Esophagus muscularis mucosa (tissue), 4 donors: ENCODE measurements around the gene ADGRL4.

Experiments
- EP300 ChIP-seq: sonication (generic); formaldehyde crosslinking; IDR thresholded peaks from one replicate; pipeline ENCODE4 v1.6.1; 2017; ENCODE audit warnings: antibody characterized with exemption
- POLR2AphosphoS5 ChIP-seq, 2 donors: sonication (generic); formaldehyde crosslinking; IDR thresholded peaks; one replicate each; pipeline ENCODE4 v1.6.1; 2017; ENCODE audit warnings: antibody characterized with exemption in 2 of 2
- TF ChIP-seq, protein P1 (sequence below), 3 experiments: fragments of 200-600 bp in 2 of 3; fragments of 450-650 bp in 1 of 3; sonication (generic) in 2 of 3; IDR thresholded peaks; one replicate each; pipeline ENCODE4 v1.5.1; 2017 to 2019; ENCODE audit warnings: antibody characterized with exemption in 3 of 3, mild to moderate bottlenecking in 2 of 3, moderate library complexity in 1 of 3

DNA sequence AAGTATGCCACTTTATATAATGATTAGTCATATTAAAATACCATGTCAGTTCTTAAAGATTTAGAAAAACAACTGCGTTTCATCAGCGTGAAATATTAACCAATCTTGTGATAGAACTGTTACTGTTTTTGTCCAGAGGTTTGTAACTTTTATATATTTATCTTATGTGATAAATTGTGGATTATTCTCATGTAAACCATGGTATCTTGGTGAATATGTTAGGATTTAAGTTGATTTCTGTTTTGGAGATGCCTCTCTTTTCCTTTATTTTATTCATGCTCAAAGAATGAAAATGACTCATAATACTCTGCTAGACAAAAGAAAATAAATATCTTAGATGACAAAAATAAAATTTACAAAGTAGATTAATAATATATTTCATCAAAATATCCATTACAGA is 88.4 kb downstream of the ADGRL4 start:
- TF ChIP-seq, protein P1, sequence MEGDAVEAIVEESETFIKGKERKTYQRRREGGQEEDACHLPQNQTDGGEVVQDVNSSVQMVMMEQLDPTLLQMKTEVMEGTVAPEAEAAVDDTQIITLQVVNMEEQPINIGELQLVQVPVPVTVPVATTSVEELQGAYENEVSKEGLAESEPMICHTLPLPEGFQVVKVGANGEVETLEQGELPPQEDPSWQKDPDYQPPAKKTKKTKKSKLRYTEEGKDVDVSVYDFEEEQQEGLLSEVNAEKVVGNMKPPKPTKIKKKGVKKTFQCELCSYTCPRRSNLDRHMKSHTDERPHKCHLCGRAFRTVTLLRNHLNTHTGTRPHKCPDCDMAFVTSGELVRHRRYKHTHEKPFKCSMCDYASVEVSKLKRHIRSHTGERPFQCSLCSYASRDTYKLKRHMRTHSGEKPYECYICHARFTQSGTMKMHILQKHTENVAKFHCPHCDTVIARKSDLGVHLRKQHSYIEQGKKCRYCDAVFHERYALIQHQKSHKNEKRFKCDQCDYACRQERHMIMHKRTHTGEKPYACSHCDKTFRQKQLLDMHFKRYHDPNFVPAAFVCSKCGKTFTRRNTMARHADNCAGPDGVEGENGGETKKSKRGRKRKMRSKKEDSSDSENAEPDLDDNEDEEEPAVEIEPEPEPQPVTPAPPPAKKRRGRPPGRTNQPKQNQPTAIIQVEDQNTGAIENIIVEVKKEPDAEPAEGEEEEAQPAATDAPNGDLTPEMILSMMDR (IDR thresholded peaks at IDR 0.05) = no peak
- TF ChIP-seq EP300 (no peak), POLR2AphosphoS5 (IDR thresholded peaks at IDR 0.05) (no peak)
